Measurements from ENCODE around the gene GALNTL6. TPM values are rescaled to one million over a fixed set of nuclear protein-coding genes. Genes with fewer than 3 reads are reported as not detected.
A peak's percentile ranks its signal among the peaks of the same experiment; 100 is the strongest.

The GALNTL6 gene
- total RNA-seq, 1 experiment from 2014 or later: not detected

DNA sequence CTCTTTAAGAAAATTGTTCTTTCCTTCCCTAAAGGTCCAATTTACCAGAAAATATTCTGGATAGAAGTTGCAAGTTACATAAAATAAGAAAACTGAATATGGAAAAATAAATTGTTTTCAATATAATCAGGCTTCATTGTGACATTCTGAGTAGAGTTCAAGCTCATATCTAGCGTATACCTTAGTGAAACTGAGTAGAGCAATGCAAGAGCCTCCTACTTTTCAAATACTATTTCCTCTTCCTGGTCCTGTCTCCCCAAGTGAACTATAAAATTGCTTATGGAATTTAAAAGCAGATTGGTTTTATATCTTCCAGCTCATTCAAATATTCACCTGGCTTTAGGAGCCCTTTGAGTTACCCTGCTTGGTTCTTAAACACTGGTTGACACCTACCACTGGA, 1166.1 kb downstream of the GALNTL6 start:
- Histone ChIP-seq H3K4me3 (no peak overlapping the region), H3K79me2 (ENCODE audit: low read depth) (no peaks in the 10 kb centered on the region), H4K20me1 (ENCODE audit: insufficient read depth) (no peaks in the 10 kb centered on the region), H3K36me3 (ENCODE audit: low read depth) (no peaks in the 10 kb centered on the region), H3K9me3 (ENCODE audit: insufficient read depth, low read depth) (no peaks in the 10 kb centered on the region), H2AFZ (no peak overlapping the region), H3K4me2 (no peak overlapping the region), H3K9me2 (ENCODE audit: insufficient read depth) (no peaks in the 10 kb centered on the region), H3K27me3 (ENCODE audit: insufficient read depth, low read depth) (no peaks in the 10 kb centered on the region), H3F3A (ENCODE audit: insufficient read depth, low read depth) (peaks cover 9% of the 10 kb centered on the region; the same call in 1 of the 2 replicates), H3K27ac (no peak overlapping the region), H3K4me1 (replicated peaks; ENCODE audit: insufficient read depth) (peaks cover 3% of the 10 kb centered on the region; the same call in 1 of the 2 replicates)
- BruUV-seq (replicated peaks): no TSS peak
- CTCF ChIA-PET: no interaction called here
- TF ChIP-seq EZH2 (IDR thresholded peaks at IDR 0.05; ENCODE audit: low read depth) (no peak), CTCF (conservative IDR thresholded peaks at IDR 0.05) (no peak)
- POLR2A ChIA-PET (ENCODE audit: unreplicated experiment): no interaction called here
- DNase-seq: no peak
- intact Hi-C loops (cut with micrococcal nuclease; ENCODE audit: unreplicated experiment): no loop called here

DNA sequence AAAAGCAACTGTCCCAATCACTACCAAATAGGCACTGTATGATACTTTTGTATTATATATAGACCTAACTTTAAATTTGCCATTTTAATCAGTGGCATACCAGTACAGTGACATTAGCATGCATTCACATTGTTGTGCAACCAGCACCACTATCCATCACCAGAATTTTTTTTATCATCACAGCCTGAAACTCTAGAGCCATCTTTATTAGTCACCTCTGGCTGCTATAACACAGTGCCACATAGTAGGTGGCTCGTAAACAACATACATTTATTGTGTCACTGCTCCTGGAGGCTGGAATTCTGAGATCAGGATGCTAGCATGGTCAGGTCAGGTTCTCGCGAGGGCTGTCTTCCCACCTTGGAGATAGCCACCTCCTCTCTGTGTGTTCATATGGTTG, 1167.0 kb downstream of the GALNTL6 start:
- no peaks in the 10 kb centered on the region for H3K36me3 ChIP-seq (ENCODE audit: low read depth)
- intact Hi-C loops (cut with micrococcal nuclease; ENCODE audit: unreplicated experiment): no loop called here
- no peak overlapping the region for H3K27ac ChIP-seq
- H3F3A ChIP-seq (ENCODE audit: insufficient read depth, low read depth): peaks cover 9% of the 10 kb centered on the region; the same call in 1 of the 2 replicates
- H3K4me1 ChIP-seq (replicated peaks; ENCODE audit: insufficient read depth): peaks cover 5% of the 10 kb centered on the region
- POLR2A ChIA-PET (ENCODE audit: unreplicated experiment): no interaction called here
- H3K79me2 ChIP-seq (ENCODE audit: low read depth): no peaks in the 10 kb centered on the region
- CTCF ChIA-PET: no interaction called here
- no TSS peak for BruUV-seq (replicated peaks)
- no peaks in the 10 kb centered on the region for H3K9me2 ChIP-seq (ENCODE audit: insufficient read depth)
- no peak for DNase-seq
- H3K4me2 ChIP-seq: no peak overlapping the region
- H4K20me1 ChIP-seq (ENCODE audit: insufficient read depth): no peaks in the 10 kb centered on the region
- H2AFZ ChIP-seq: no peak overlapping the region
- H3K27me3 ChIP-seq (ENCODE audit: insufficient read depth, low read depth): no peaks in the 10 kb centered on the region
- H3K4me3 ChIP-seq: no peak overlapping the region
- H3K9me3 ChIP-seq (ENCODE audit: insufficient read depth, low read depth): no peaks in the 10 kb centered on the region
- no peak for TF ChIP-seq CTCF (conservative IDR thresholded peaks at IDR 0.05)
- TF ChIP-seq EZH2 (IDR thresholded peaks at IDR 0.05; ENCODE audit: low read depth): no peak

- H3K27me3 ChIP-seq (ENCODE audit: insufficient read depth, low read depth): no peaks in the 10 kb centered on the region
- no peaks in the 10 kb centered on the region for H3K36me3 ChIP-seq (ENCODE audit: low read depth)
- H3K4me1 ChIP-seq (replicated peaks; ENCODE audit: insufficient read depth): peaks cover 18% of the 10 kb centered on the region
- DNase-seq: peak; percentile 63 to 73
- H4K20me1 ChIP-seq (ENCODE audit: insufficient read depth): no peaks in the 10 kb centered on the region
- peaks cover 15% of the 10 kb centered on the region; the same call in 1 of the 2 replicates for H3F3A ChIP-seq (ENCODE audit: insufficient read depth, low read depth)
- TF ChIP-seq EZH2 (IDR thresholded peaks at IDR 0.05; ENCODE audit: low read depth) (no peak), CTCF (conservative IDR thresholded peaks at IDR 0.05) (no peak)
- H3K9me3 ChIP-seq (ENCODE audit: insufficient read depth, low read depth): no peaks in the 10 kb centered on the region
- BruUV-seq (replicated peaks): no TSS peak
- intact Hi-C loops (cut with micrococcal nuclease; ENCODE audit: unreplicated experiment): no loop called here
- no peak overlapping the region for H2AFZ ChIP-seq
- no peak overlapping the region for H3K4me3 ChIP-seq
- POLR2A ChIA-PET (ENCODE audit: unreplicated experiment): interaction anchor here (0.6 kb wide), 1 partner anchor 17 kb away, joined by 4 read pairs; no protein-coding TSS in a partner anchor
- CTCF ChIA-PET: no interaction called here
- no peak overlapping the region for H3K4me2 ChIP-seq
- H3K27ac ChIP-seq: no peak overlapping the region
- no peaks in the 10 kb centered on the region for H3K79me2 ChIP-seq (ENCODE audit: low read depth)
- no peaks in the 10 kb centered on the region for H3K9me2 ChIP-seq (ENCODE audit: insufficient read depth)
Observed at GRCh38 chr4:172982151-172982590, 1169.0 kb downstream of the GALNTL6 start.
